HEK293T (cell line): ENCODE data around the gene PDLIM1.

Source experiments
- BHLHE40 ChIP-seq: fragments of 450-650 bp; IDR thresholded peaks from 2 replicates; pipeline ENCODE4 v1.6.1; 2016; ENCODE audit warnings: mild to moderate bottlenecking, moderate library complexity, borderline replicate concordance
- FOXM1 ChIP-seq: fragments of 450-650 bp; IDR thresholded peaks from 2 replicates; pipeline ENCODE4 v1.6.1; 2017; ENCODE audit warnings: mild to moderate bottlenecking, borderline replicate concordance
- HDGF ChIP-seq: fragments of 450-650 bp; IDR thresholded peaks from 2 replicates; pipeline ENCODE4 v1.6.1; 2017; ENCODE audit warnings: antibody characterized with exemption, borderline replicate concordance
- SP1 ChIP-seq: fragments of 450-650 bp; IDR thresholded peaks from 2 replicates; pipeline ENCODE4 v1.6.1; 2017

- no peak for TF ChIP-seq SP1
- no peak for TF ChIP-seq BHLHE40
- TF ChIP-seq HDGF = no peak
- no peak for TF ChIP-seq FOXM1
Observed at GRCh38 chr10:95280637-95281036, 10.2 kb downstream of the PDLIM1 start.
